K562 (cell line): ENCODE measurements around the gene RBMS1.

Experiments
- ATF7 ChIP-seq: fragments of 450-650 bp; IDR thresholded peaks from 2 replicates; pipeline ENCODE4 v1.7.1; 2014; ENCODE audit warnings: mild to moderate bottlenecking, moderate library complexity
- CHD2 ChIP-seq: IDR thresholded peaks from 2 replicates; pipeline ENCODE4 v1.6.1; 2011; ENCODE audit warnings: low read depth, low read length
- HIVEP1 ChIP-seq: fragments of 250-450 bp; sonication (Bioruptor Pico); IDR thresholded peaks from 2 replicates; pipeline ENCODE4 v1.4.0; 2020; ENCODE audit warnings: mild to moderate bottlenecking
- KLF13 ChIP-seq: fragments of 450-650 bp; IDR thresholded peaks from 2 replicates; pipeline ENCODE4 v1.6.1; 2016; ENCODE audit warnings: missing genetic modification characterization, low read depth, mild to moderate bottlenecking, missing compliant biosample characterization, moderate library complexity, borderline replicate concordance
- PREB ChIP-seq: sonication (generic); formaldehyde crosslinking; IDR thresholded peaks from 2 replicates; pipeline ENCODE4 v1.8.1; 2023; ENCODE audit warnings: mild to moderate bottlenecking, missing genetic modification reagents
- TAF1 ChIP-seq: IDR thresholded peaks from 2 replicates; pipeline ENCODE4 v1.6.1; 2011; ENCODE audit warnings: mild to moderate bottlenecking, low read length, moderate library complexity; ENCODE audit not compliant: insufficient read depth, control insufficient read depth, severe bottlenecking; ENCODE audit errors: extremely low read depth
- ZC3H11A ChIP-seq: IDR thresholded peaks from 2 replicates; pipeline ENCODE4 v1.6.1; 2012; ENCODE audit warnings: low read depth, low read length, improper control_type of control experiment
- TF ChIP-seq, protein P1 (sequence below), 2 experiments: fragments of 450-650 bp in 1 of 2; sonication (generic) in 1 of 2; formaldehyde crosslinking in 1 of 2; IDR thresholded peaks; 2 replicates each; pipeline versions ENCODE4 v1.7.1 to v1.9.0; 2016 to 2022; ENCODE audit warnings: inconsistent platforms in 1 of 2, mild to moderate bottlenecking in 1 of 2, missing genetic modification reagents in 1 of 2

GRCh38 chr2:160267022-160267421 lies 226.6 kb downstream of the RBMS1 start:
- TF ChIP-seq CHD2 (no peak), PREB (CRISPR knock-in tag) (no peak), TAF1 (no peak), ATF7 (no peak), ZC3H11A (no peak), HIVEP1 (CRISPR knock-in tag) (no peak), KLF13 (tag) (no peak)
- TF ChIP-seq, protein P1, sequence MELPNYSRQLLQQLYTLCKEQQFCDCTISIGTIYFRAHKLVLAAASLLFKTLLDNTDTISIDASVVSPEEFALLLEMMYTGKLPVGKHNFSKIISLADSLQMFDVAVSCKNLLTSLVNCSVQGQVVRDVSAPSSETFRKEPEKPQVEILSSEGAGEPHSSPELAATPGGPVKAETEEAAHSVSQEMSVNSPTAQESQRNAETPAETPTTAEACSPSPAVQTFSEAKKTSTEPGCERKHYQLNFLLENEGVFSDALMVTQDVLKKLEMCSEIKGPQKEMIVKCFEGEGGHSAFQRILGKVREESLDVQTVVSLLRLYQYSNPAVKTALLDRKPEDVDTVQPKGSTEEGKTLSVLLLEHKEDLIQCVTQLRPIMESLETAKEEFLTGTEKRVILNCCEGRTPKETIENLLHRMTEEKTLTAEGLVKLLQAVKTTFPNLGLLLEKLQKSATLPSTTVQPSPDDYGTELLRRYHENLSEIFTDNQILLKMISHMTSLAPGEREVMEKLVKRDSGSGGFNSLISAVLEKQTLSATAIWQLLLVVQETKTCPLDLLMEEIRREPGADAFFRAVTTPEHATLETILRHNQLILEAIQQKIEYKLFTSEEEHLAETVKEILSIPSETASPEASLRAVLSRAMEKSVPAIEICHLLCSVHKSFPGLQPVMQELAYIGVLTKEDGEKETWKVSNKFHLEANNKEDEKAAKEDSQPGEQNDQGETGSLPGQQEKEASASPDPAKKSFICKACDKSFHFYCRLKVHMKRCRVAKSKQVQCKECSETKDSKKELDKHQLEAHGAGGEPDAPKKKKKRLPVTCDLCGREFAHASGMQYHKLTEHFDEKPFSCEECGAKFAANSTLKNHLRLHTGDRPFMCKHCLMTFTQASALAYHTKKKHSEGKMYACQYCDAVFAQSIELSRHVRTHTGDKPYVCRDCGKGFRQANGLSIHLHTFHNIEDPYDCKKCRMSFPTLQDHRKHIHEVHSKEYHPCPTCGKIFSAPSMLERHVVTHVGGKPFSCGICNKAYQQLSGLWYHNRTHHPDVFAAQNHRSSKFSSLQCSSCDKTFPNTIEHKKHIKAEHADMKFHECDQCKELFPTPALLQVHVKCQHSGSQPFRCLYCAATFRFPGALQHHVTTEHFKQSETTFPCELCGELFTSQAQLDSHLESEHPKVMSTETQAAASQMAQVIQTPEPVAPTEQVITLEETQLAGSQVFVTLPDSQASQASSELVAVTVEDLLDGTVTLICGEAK (IDR thresholded peaks at IDR 0.05): no peak
- TF ChIP-seq, protein P1 (CRISPR knock-in tag; IDR thresholded peaks at IDR 0.05): no peak
